Measurements from ENCODE around the gene INTS13.
"Not testable (repeated sequence)": the region's sequence is repeated elsewhere in the genome, so short reads cannot be mapped to it uniquely, and the experiment has no call there.

DNA sequence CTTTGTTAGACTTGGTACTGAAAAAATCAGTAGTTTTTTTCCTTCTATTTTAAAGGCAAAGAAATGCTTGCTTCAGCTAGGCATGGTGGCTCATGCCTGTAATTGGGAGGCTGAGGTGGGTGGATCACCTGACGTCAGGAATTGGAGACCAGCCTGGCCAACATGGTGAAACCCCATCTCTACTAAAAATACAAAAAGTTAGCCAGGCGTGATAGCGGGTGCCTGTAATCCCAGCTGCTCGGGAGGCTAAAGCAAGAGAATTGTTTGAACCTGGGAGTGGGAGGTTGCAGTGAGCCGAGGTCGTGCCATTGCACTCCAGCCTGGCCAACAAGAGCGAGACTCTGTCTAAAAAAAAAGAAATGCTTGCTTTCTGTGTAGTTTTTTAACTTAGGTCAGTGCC lies 23.6 kb upstream of the INTS13 start:
- TF ChIP-seq YY1 (IDR thresholded peaks at IDR 0.05; ENCODE audit: insufficient read depth, insufficient read length); SUZ12 (IDR thresholded peaks at IDR 0.05; ENCODE audit: extremely low read depth, insufficient read depth, insufficient read length); ZNF274 (IDR thresholded peaks at IDR 0.05; ENCODE audit: low read depth, low read length): not testable (repeated sequence)
